HepG2 (cell line): ENCODE measurements around the gene KIAA0408. TPM values are rescaled to one million over a fixed set of nuclear protein-coding genes. Genes with fewer than 3 reads are reported as not detected.
"Not testable (repeated sequence)": the region's sequence is repeated elsewhere in the genome, so short reads cannot be mapped to it uniquely, and the experiment has no call there.

ENCODE experiments used
- ATAC-seq: fragments of 200-7000 bp; cut with Tn5 transposase; 3 replicates; pipeline ENCODE4 v1.9.1; 2020; ENCODE audit warnings: mild to moderate bottlenecking, moderate library complexity
- BruUV-seq: library from RNA; stranded (reverse); fragments of 400-500 nt; replicated peaks from 2 replicates; lab custom pipeline; 2021; lab: Mats Ljungman, UMichigan
- CTCF ChIA-PET: fragments of 300-600 bp; formaldehyde crosslinking; extraction: SDS; loops from one replicate; lab custom pipeline; 2021; ENCODE audit warnings: low total read pairs, inconsistent platforms, low intra/inter-chr PET ratio; lab: Yijun Ruan, JAX
- POLR2A ChIA-PET: fragments of 350-600 bp; sonication (Branson Sonifier 250); formaldehyde crosslinking; loops from one replicate; lab custom pipeline; 2020; ENCODE audit warnings: antibody characterized with exemption, inconsistent platforms; lab: Yijun Ruan, JAX
- DNase-seq: peaks from one replicate; pipeline ENCODE4 v3.0.0-alpha.2; 2015; ENCODE audit warnings: low spot score
- FAIRE-seq: peaks from 3 replicates; lab custom pipeline; 2011; peaks lifted over from hg19 to GRCh38; lab: Jason Lieb, UNC
- H2AFZ ChIP-seq: one replicate; pipeline ENCODE4 v1.6.1; 2011; ENCODE audit warnings: low read length, inconsistent platforms
- H3K27ac ChIP-seq: fragments of 300-600 bp; 3 replicates; pipeline ENCODE4 v1.8.0; 2011; ENCODE audit warnings: mixed run types, mild to moderate bottlenecking, mixed read lengths, low read length, inconsistent platforms; ENCODE audit not compliant: insufficient read depth; ENCODE audit errors: extremely low read length
- H3K27me3 ChIP-seq, 2 experiments: fragments of 200-600 bp in 1 of 2; 2 replicates in 1 of 2; 3 replicates in 1 of 2; pipeline versions ENCODE4 v1.6.0 to v1.8.0; 2011; ENCODE audit warnings: low read length in 2 of 2, mild to moderate bottlenecking in 2 of 2, moderate library complexity in 2 of 2, inconsistent platforms in 1 of 2; ENCODE audit not compliant: insufficient read depth in 2 of 2, control insufficient read depth in 1 of 2
- H3K36me3 ChIP-seq, 2 experiments: fragments of 200-600 bp in 1 of 2; replicated peaks in 1 of 2; 2 replicates in 1 of 2; 3 replicates in 1 of 2; pipeline versions ENCODE4 v1.5.1 to v1.8.0; 2011; ENCODE audit warnings: low read length in 2 of 2, inconsistent platforms in 1 of 2; ENCODE audit not compliant: insufficient read depth in 2 of 2, control insufficient read depth in 1 of 2
- H3K4me1 ChIP-seq: 2 replicates; pipeline ENCODE4 v1.5.1; 2012; ENCODE audit warnings: low read length, inconsistent platforms; ENCODE audit not compliant: insufficient read depth
- H3K4me2 ChIP-seq: 2 replicates; pipeline ENCODE4 v1.6.0; 2011; ENCODE audit warnings: low read depth, low read length, inconsistent platforms
- H3K4me3 ChIP-seq, 3 experiments: fragments of 200-600 bp in 1 of 3; sonication (generic), shearing (Covaris generic) in 1 of 3; replicated peaks in 1 of 3; 2 replicates each; pipeline ENCODE4 v1.5.1; 2011 to 2016; ENCODE audit warnings: low read length in 3 of 3, inconsistent platforms in 2 of 3, low read depth in 2 of 3, mild to moderate bottlenecking in 2 of 3, control low read depth in 1 of 3, mixed read lengths in 1 of 3; ENCODE audit not compliant: insufficient read depth in 1 of 3
- H3K79me2 ChIP-seq: one replicate; pipeline ENCODE4 v1.6.1; 2011; ENCODE audit warnings: low read length, inconsistent platforms; ENCODE audit not compliant: insufficient read depth
- H3K9ac ChIP-seq: 2 replicates; pipeline ENCODE4 v1.6.0; 2011; ENCODE audit warnings: mild to moderate bottlenecking, low read depth, low read length, inconsistent platforms; ENCODE audit not compliant: insufficient read depth
- H3K9me3 ChIP-seq: 2 replicates; pipeline ENCODE4 v1.5.1; 2012; ENCODE audit warnings: mild to moderate bottlenecking, low read length
- H4K20me1 ChIP-seq: 2 replicates; pipeline ENCODE4 v1.6.0; 2011; ENCODE audit warnings: inconsistent platforms, mild to moderate bottlenecking, low read length, moderate library complexity; ENCODE audit not compliant: insufficient read depth
- GATA4 ChIP-seq: sonication (generic); IDR thresholded peaks from 2 replicates; pipeline ENCODE4 v1.6.1; 2016; ENCODE audit warnings: antibody characterized with exemption, low read depth, borderline replicate concordance
- JUND ChIP-seq: sonication (generic); formaldehyde crosslinking; IDR thresholded peaks from 2 replicates; pipeline ENCODE4 v1.8.0; 2022; ENCODE audit warnings: mild to moderate bottlenecking, missing genetic modification reagents
- KDM1A ChIP-seq: IDR thresholded peaks from 2 replicates; pipeline ENCODE4 v1.6.1; 2016; ENCODE audit warnings: missing compliant biosample characterization
- MAFK ChIP-seq, 2 experiments: IDR thresholded peaks in 1 of 2; conservative IDR thresholded peaks in 1 of 2; 2 replicates each; pipeline ENCODE4 v1.6.1; 2011; ENCODE audit warnings: improper control_type of control experiment in 2 of 2, low read length in 2 of 2
- ZNF33B ChIP-seq: sonication (generic); formaldehyde crosslinking; IDR thresholded peaks from 2 replicates; pipeline ENCODE4 v1.5.1; 2020; ENCODE audit warnings: mild to moderate bottlenecking, missing genetic modification reagents
- WGBS: methylation state at CpG from one replicate; pipeline ENCODE4 v1.1.6; 2017; ENCODE audit warnings: low lambda C conversion rate; 5-methylcytosine and 5-hydroxymethylcytosine counted together
- in situ Hi-C: cut with HindIII; loops from 2 replicates; pipeline ENCODE4 v1.10.0; 2017; ENCODE audit warnings: low pct_unique_long_range_greater_than_20kb; ENCODE audit not compliant: extremely low pct_ligation_motif_present
- intact Hi-C: fragments of 100-400 bp; cut with micrococcal nuclease; formaldehyde crosslinking; loops from one replicate; pipeline ENCODE4 v1.10.0; 2022; ENCODE audit not compliant: unreplicated experiment
- polyA plus RNA-seq, 8 experiments: library from polyadenylated mRNA; depleted of rRNA in 3 of 8; stranded (reverse) in 7 of 8; unstranded in 1 of 8; fragments of >200 nt; fragmentation: Illumina TruSeq in 4 of 8; extraction: Trizol in 4 of 8; gene quantifications; 2 replicates each; pipeline versions ENCODE4 v1.2.1 to v1.2.3, GENCODE V29; 2011 to 2016; ENCODE audit warnings: low read depth in 4 of 8, missing spikeins in 1 of 8, mixed read lengths in 1 of 8; ENCODE audit not compliant: insufficient read depth in 1 of 8
- total RNA-seq, 5 experiments: library from RNA; depleted of rRNA; stranded (reverse); fragments of >200 nt; fragmentation: Illumina TruSeq; extraction: Trizol; gene quantifications; 2 replicates each; pipeline ENCODE4 v1.2.3, GENCODE V29; 2016; ENCODE audit warnings: low read depth in 1 of 5

Gene KIAA0408
- total and polyA plus RNA-seq, 2 of the 13 experiments (the other 11 are each of a cell fraction or from before 2014, with no cell fraction given) = not detected

DNA sequence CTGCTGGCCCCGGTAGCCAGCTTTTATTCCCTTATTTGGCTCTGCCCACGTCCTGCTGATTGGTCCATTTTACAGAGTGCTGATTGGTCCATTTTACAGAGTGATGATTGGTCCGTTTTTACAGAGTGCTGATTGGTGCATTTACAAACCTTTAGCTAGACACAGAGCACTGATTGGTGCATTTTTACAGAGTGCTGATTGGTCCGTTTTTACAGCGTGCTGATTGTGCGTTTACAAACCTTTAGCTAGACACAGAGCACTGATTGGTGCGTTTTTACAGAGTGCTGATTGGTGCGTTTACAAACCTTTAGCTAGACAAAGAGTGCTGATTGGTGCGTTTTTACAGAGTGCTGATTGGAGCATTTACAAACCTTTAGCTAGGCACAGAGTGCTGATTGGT, 30.6 kb downstream of the KIAA0408 start:
- H3K27me3 ChIP-seq, FAIRE-seq, ATAC-seq, H3K4me2 ChIP-seq, BruUV-seq, CTCF ChIA-PET, POLR2A ChIA-PET, H3K4me1 ChIP-seq, H3K36me3 ChIP-seq, H3K9me3 ChIP-seq, H3K27ac ChIP-seq, H2AFZ ChIP-seq, H3K9ac ChIP-seq, H3K4me3 ChIP-seq, DNase-seq, H4K20me1 ChIP-seq, H3K79me2 ChIP-seq, intact Hi-C loops: not testable (repeated sequence)
- TF ChIP-seq MAFK (conservative IDR thresholded peaks at IDR 0.05 in 1 of 2, IDR thresholded peaks at IDR 0.05 in 1 of 2; ENCODE audit: low read length in 2 of 2) = peak; percentile 4 to 52; a peak in 2 of 4 replicates
- in situ Hi-C loops = loop anchor here (10.0 kb wide), 1 partner anchor 124 kb away; no protein-coding TSS in a partner anchor
- WGBS = 24% methylated on average over 9 of the region's 9 CpGs

DNA sequence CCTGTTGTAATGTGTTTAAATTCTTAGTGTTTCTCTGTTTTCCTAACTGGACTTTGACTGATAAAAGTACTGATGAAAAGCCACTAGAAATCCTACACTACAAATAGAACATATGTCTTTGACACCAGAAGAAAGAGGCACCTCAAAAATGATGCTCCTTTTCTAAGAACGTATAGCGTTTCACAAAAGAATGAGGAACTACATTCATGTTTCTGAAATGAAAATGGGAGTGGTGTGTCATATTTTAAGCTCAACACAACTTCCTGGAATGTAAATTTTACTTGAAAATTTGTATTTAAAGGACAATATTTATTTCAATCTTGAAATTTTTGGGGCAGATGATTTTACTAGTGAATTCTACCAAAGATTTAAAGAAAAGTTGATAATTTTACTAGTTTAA, 35.3 kb downstream of the KIAA0408 start:
- no peak overlapping the region for H3K27ac ChIP-seq
- H3K4me2 ChIP-seq = no peak overlapping the region
- ATAC-seq = no peak
- FAIRE-seq = no peak
- in situ Hi-C loops = loop anchor here (10.0 kb wide), 1 partner anchor 119 kb away; no protein-coding TSS in a partner anchor
- no peaks in the 10 kb centered on the region for H3K36me3 ChIP-seq
- TF ChIP-seq KDM1A (CRISPR knock-in tag) = no peak
- TF ChIP-seq GATA4 = no peak
- TF ChIP-seq JUND (CRISPR knock-in tag) = no peak
- TF ChIP-seq ZNF33B (CRISPR knock-in tag) = no peak
- 6% methylated on average over 2 of the region's 2 CpGs for WGBS
- H3K9me3 ChIP-seq = no peaks in the 10 kb centered on the region
- peaks cover 6% of the 10 kb centered on the region; the same call in 1 of the 2 replicates for H3K4me1 ChIP-seq
- POLR2A ChIA-PET = no interaction called here
- no peaks in the 10 kb centered on the region for H3K27me3 ChIP-seq
- H3K79me2 ChIP-seq = no peaks in the 10 kb centered on the region
- no TSS peak for BruUV-seq
- CTCF ChIA-PET = no interaction called here
- DNase-seq = no peak
- intact Hi-C loops = no loop called here
- H4K20me1 ChIP-seq = no peaks in the 10 kb centered on the region
- H2AFZ ChIP-seq = no peak overlapping the region
- H3K4me3 ChIP-seq = no peak overlapping the region
- no peak overlapping the region for H3K9ac ChIP-seq

DNA sequence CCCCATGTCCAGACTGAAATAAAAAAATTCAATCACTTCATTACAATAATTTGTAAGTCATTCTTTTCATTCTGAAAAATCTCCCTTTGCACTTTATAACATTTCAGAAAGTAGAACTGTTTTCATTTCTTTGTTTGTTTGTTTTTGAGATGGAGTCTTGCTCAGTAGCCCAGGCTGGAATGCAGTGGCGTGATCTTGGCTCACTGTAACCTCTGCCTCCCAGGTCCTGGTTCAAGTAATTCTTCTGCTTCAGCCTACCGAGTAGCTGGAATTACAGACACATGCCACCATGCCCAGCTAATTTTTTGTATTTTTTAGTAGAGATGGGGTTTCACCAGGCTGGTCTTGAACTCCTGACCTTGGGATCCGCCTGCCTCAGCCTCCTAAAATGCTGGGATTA, 38.0 kb downstream of the KIAA0408 start:
- BruUV-seq, H3K9ac ChIP-seq, H3K27me3 ChIP-seq, H3K4me3 ChIP-seq, H3K27ac ChIP-seq, H3K36me3 ChIP-seq, FAIRE-seq, ATAC-seq, H3K4me1 ChIP-seq, H4K20me1 ChIP-seq, POLR2A ChIA-PET, H3K9me3 ChIP-seq, H2AFZ ChIP-seq, H3K79me2 ChIP-seq, H3K4me2 ChIP-seq, DNase-seq, intact Hi-C loops: not testable (repeated sequence)
- CTCF ChIA-PET = interaction anchor here (1.1 to 1.9 kb wide), 3 partner anchors 116 to 235 kb away, joined by 3 to 19 read pairs (median 8); no protein-coding TSS in a partner anchor
- in situ Hi-C loops = loop anchor here (10.0 kb wide), 1 partner anchor 116 kb away; no protein-coding TSS in a partner anchor
- WGBS = 30% methylated on average over 3 of the region's 3 CpGs
